Prostate gland (tissue), 2 donors: ENCODE measurements around the gene GNA15. TPM values are rescaled to one million over a fixed set of nuclear protein-coding genes. Genes with fewer than 3 reads are reported as not detected.
A peak's percentile ranks its signal among the peaks of the same experiment; 100 is the strongest.

Source experiments
- DNase-seq: peaks from one replicate; pipeline ENCODE4 v3.0.0-alpha.2; 2019; ENCODE audit warnings: low spot score
- H3K27ac ChIP-seq, 2 donors: fragments of 200-600 bp; sonication (generic); 2 replicates each; pipeline ENCODE4 v1.5.1; 2017 to 2019
- H3K27me3 ChIP-seq: fragments of 200-600 bp; sonication (generic); replicated peaks from 2 replicates; pipeline ENCODE4 v1.5.1; 2019; ENCODE audit not compliant: insufficient read depth
- H3K36me3 ChIP-seq, 2 donors: fragments of 200-600 bp; sonication (generic); 1 replicate in 1 of 2; 2 replicates in 1 of 2; pipeline versions ENCODE4 v1.5.1 to v1.8.1; 2017 to 2019
- H3K4me1 ChIP-seq: fragments of 200-600 bp; sonication (generic); replicated peaks from 2 replicates; pipeline ENCODE4 v1.5.1; 2019
- H3K4me3 ChIP-seq, 2 donors: fragments of 200-600 bp; sonication (generic); 2 replicates each; pipeline ENCODE4 v1.5.1; 2017 to 2019
- H3K9me3 ChIP-seq: fragments of 200-600 bp; sonication (generic); 2 replicates; pipeline ENCODE4 v1.5.1; 2017
- CTCF ChIP-seq, 4 experiments: fragments of 200-600 bp in 2 of 4; fragments of 450-650 bp in 2 of 4; sonication (generic) in 2 of 4; IDR thresholded peaks; 1 replicate in 3 of 4; 2 replicates in 1 of 4; pipeline ENCODE4 v1.5.1; 2016 to 2019; ENCODE audit warnings: antibody characterized with exemption in 4 of 4, mild to moderate bottlenecking in 2 of 4, moderate library complexity in 2 of 4
- POLR2A ChIP-seq: fragments of 450-650 bp; IDR thresholded peaks from one replicate; pipeline ENCODE4 v1.6.1; 2016; ENCODE audit warnings: antibody characterized with exemption, mild to moderate bottlenecking
- POLR2AphosphoS5 ChIP-seq: sonication (generic); formaldehyde crosslinking; IDR thresholded peaks from one replicate; pipeline ENCODE4 v1.6.1; 2017; ENCODE audit warnings: antibody characterized with exemption
- WGBS: methylation state at CpG from one replicate; pipeline ENCODE4 v1.1.5; 2018; 5-methylcytosine and 5-hydroxymethylcytosine counted together
- intact Hi-C: fragments of 100-400 bp; cut with DNase I; formaldehyde crosslinking; loops from one replicate; pipeline ENCODE4 v1.14.2; 2022
- total RNA-seq, 2 donors: library from RNA; depleted of rRNA; stranded (reverse); fragments of >200 nt; gene quantifications; one replicate each; pipeline ENCODE4 v1.1.0, GENCODE V29; 2016

Gene GNA15
- total RNA-seq, 2 donors from 2014 or later = 11.1 to 13.3 TPM

DNA sequence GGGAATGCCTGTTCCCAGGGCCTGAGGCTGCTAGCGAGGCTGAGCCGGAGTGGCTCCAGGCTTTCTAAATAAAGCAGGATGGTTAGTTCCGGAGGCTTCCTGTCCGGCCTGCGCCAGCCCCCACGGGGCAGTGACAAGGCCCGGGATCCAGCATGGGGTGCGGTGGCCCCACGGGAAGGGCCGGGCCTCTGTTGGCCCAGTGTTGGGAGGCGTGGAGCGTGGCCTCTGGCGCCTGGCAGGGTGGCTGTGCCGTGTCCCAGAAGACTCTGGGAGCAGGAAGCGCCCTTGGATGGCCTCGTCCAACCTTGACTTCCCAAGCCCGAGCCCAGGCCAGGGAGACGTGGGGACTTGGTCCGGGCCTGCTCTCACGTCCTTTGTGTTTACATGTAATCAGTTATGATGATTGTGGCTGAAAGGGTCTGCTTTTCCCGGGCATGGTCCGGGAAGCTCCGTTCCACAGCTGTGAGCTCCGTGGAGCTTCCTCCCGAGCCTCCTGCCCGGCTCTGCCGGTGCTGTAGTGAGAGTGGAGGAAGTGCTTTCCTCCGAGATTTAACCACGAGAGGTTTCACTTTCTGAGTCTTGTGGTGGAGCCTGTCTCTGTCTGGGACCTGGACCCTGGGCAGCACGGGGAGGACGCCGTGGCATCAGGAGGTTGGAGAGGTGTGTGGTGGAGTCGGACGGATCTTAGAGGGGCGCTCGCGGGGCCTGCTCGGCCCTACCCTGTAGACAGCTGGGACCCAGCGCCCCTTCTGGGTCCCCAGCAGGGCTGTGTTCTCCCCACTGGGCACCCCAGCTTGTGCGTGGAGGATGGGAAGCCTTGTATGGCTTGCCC is 37.1 kb upstream of the GNA15 start:
- TF ChIP-seq CTCF (IDR thresholded peaks at IDR 0.05) (no peak), POLR2AphosphoS5 (no peak), POLR2A (no peak)
- Histone ChIP-seq H3K4me3 (peak overlapping the region; percentile 15 to 72), H3K36me3 (no peaks in the 10 kb centered on the region), H3K4me1 (peaks cover 36% of the 10 kb centered on the region), H3K9me3 (no peaks in the 10 kb centered on the region), H3K27ac (peak overlapping the region; percentile 83 to 88), H3K27me3 (no peaks in the 10 kb centered on the region)
- no peak for DNase-seq
- intact Hi-C loops = no loop called here
- 26% methylated on average over 31 of the region's 40 CpGs for WGBS

DNA sequence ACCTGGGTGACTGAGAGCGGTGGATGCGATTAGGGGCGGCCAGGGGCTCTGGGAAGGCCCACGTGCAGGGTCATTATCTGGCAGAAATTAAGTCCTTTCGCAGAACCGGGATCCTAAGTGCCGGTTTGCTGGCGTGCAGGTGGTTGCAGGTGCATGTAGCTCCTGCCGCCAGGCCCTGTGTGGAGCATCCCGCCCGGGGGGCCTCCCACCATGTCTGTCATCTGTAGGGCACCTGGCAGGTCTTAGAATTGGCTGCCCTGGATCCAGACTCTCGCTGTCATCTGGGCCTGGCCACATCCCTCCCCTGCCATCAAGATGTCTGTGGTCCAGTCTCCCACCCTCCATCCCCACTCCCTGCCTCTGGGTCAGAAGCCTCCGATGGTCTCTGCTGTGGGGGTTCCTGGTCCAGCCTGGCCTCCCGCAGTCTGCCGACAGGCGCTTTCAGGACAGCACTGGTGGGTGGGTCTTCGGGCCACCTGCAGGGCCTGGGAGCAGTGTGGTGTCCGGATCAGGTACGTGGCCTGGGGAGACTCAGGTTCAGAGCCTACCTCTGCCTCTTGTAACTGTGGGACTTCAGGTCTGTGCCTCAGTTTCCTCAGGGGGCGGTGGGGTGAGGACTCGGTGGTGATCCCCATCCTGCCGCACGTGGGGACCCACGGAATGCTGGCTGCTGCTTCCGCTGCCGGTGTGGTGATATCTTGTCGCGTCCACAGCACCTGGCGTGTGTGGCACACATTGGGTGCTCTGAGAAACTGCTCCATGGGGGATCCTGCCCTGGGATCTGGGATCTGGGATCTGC is 36.3 kb upstream of the GNA15 start:
- Histone ChIP-seq H3K4me1 (peaks cover 36% of the 10 kb centered on the region), H3K9me3 (no peaks in the 10 kb centered on the region), H3K36me3 (no peaks in the 10 kb centered on the region), H3K27ac (peak overlapping the region; percentile 83 to 88), H3K4me3 (no peak overlapping the region), H3K27me3 (no peaks in the 10 kb centered on the region)
- 84% methylated on average over 24 of the region's 29 CpGs for WGBS
- no peak for DNase-seq
- intact Hi-C loops = loop anchor here (10.0 kb wide), 1 partner anchor 135 kb away; no protein-coding TSS in a partner anchor
- TF ChIP-seq POLR2AphosphoS5 = no peak
- no peak for TF ChIP-seq POLR2A
- TF ChIP-seq CTCF (IDR thresholded peaks at IDR 0.05) = no peak

DNA sequence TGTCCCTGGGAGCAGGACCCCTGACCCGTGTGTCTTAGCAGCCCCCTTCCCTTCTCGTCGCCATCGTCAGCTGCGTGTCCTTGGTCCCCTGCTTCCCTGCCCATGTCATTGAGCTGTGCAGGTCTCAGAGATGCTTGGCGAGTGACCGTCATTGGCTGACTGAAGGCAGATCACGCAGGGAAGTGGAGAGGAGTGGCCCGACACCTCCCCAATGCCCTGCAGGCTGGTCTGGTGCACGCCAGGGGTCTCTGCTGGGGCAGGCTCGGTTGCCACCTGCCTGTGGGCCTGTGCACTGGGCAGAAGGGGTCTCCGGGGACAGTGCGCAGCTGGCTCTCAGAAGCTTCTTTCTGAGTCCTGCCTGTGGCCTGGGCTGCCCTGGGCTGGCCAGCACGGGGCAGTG is 35.5 kb upstream of the GNA15 start:
- H3K4me1 ChIP-seq = peaks cover 36% of the 10 kb centered on the region
- no peak overlapping the region for H3K27ac ChIP-seq

More for the DNA sequence above, 35.5 kb upstream of the GNA15 start:
- Histone ChIP-seq H3K9me3 (no peaks in the 10 kb centered on the region), H3K36me3 (no peaks in the 10 kb centered on the region), H3K4me3 (no peak overlapping the region), H3K27me3 (no peaks in the 10 kb centered on the region)
- intact Hi-C loops = loop anchor here (10.0 kb wide), 1 partner anchor 136 kb away; no protein-coding TSS in a partner anchor
- WGBS = 80% methylated on average over 14 of the region's 14 CpGs
- no peak for TF ChIP-seq POLR2AphosphoS5
- TF ChIP-seq CTCF (IDR thresholded peaks at IDR 0.05) = no peak
- no peak for TF ChIP-seq POLR2A
- no peak for DNase-seq
